GM18519 (cell line): Measurements from ENCODE around the gene PER1.

Experiments
- ATAC-seq: cut with Tn5 transposase; IDR thresholded peaks from one replicate; pipeline ENCODE4 v1.9.1; 2021; ENCODE audit warnings: mild to moderate bottlenecking, moderate library complexity; ENCODE audit not compliant: unreplicated experiment, low FRiP score

The PER1 gene

DNA sequence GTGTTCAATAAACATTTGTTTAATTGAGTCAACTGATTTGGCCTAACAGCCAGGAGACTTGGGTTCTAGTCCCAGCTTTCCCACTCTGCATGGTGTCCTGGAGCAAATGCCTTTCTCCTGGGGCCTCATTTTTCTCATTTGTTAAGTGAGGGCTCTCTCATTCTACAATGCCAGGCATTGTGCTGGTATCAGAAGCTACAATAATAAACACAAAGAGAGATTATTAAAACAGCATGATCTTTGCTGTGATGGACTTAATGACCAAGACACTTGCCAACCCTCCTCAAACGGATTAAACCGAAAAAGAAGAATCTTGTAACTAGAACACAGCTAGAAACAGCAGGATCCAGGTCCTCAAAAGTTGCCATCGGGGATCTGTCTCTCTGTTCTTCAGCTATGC, 15.3 kb upstream of the PER1 start:
- no peak for ATAC-seq

GRCh38 chr17:8166731-8167130, 14.5 kb upstream of the PER1 start:
- ATAC-seq: no peak

DNA sequence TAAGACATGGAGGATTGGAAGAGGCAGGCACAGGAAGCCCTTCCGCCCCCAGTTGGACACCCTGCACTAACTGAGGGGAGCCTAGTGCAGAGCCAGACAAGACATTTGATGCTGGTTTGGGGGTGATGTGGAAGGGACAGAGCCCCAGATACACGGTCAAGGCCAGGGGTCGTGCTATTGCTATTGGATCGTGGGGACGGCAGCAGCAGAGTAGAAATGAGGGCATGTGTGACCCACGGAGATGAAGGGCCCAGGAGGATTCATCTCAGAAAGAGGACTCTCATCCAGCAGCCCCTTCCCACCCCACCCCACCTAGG, 12.6 kb upstream of the PER1 start:
- ATAC-seq: no peak

DNA sequence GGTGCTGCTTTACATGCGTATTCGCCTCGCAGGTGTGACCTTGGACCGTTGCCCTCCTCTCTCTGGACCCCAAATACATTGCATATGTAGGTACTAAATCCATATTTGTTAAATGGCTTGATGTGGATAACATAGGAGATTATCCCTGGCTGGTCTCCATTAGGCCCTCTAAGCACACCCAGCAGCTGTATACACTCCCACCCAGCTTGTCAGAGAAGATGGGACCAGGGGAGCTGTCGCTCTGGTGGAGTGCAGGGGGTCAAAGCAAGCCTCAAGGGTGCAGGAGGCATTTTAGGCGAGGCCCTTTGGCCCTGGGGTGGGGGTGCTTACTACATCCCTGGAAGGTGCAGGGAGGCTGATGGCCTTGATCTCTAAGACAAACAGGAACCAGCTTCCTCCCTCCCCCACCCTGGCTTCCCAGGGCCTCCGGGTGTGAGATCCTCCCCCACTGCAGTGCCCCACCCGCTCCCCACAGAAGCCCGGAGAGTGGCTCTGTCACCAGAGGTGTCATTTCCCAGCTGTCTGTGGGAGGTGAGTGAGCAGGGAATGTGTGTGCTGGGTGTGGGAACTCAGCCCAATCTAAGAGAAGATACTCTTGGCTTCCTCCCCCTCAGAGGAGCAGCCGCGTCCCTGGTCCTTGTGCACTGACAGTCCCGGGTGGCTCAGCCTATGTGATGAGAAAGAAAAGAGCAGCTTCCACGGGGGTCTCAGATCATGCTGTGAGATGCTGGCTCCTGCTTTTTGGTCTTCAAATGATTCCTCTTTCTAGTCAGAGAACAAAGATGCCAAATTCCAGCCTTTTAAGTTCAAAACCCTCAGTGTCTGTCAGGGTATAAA, 12.0 kb upstream of the PER1 start:
- ATAC-seq: no peak

GRCh38 chr17:8162997-8163977, 11.1 kb upstream of the PER1 start:
- ATAC-seq: no peak

GRCh38 chr17:8162233-8162996, 10.2 kb upstream of the PER1 start, which contains the start of gene VAMP2:
Gene VAMP2, minus strand, starts transcription at chr17:8162948. Its CDS starts 69 bp downstream, at chr17:8162879.
- ATAC-seq: no peak

- no peak for ATAC-seq
These were observed 9.4 kb upstream of the PER1 start for GRCh38 chr17:8161289-8162232.

GRCh38 chr17:8160741-8161221, 8.6 kb upstream of the PER1 start:
- no peak for ATAC-seq

- no peak for ATAC-seq
These were observed 8.0 kb upstream of the PER1 start for GRCh38 chr17:8160224-8160577.

DNA sequence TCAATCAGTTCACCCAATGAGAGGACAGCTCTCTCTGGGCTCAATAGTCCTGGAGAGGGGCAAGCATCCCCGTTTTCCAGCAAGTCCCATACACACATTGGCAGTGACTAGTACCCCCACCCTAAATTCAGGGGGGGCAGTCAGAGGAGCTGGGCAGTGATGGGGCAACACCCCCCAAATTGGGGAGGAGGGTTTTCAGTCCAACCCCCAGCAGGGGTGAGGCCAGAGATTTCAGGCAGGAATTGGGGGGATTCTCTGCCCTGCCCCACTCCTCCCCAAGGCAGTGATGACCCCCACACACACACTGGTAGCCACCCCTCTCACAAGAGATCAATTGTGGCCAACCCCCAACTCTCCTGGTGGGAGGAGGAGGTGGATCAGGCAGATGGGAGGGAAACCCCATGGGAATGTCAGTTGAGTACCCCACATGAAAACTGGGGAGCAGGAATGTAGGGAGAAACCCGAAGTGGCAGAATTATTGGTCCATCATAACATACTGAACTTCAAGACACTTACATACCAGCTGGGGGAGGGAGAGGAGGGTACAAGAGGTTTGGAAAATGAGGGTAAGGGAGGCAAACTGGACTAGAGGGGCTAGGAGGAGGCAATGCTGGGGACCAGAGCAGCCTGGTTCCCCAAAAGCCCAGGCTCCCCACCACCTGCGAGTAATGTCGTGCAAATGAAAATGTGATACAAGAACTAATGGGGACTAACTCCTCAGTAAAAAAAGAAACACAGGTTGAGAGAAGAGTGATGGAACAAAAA, 7.4 kb upstream of the PER1 start:
- no peak for ATAC-seq

DNA sequence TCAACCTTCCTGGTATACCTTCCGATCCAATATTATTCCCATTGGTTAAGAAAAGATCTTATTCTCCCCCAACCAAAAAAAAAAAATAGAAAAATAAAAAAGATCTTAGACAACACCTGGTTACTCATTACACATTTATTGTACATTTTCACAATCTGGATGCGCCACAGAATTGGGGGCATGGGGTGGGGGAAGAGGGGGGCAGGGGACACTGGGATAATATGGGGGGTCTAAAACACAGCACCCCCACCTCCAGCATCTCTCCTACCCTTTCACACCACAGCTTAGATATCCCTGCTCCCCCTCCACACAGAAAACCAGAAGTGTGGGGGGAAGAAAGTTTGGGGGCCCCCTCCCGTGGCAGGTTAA, 6.8 kb upstream of the PER1 start:
- no peak for ATAC-seq

DNA sequence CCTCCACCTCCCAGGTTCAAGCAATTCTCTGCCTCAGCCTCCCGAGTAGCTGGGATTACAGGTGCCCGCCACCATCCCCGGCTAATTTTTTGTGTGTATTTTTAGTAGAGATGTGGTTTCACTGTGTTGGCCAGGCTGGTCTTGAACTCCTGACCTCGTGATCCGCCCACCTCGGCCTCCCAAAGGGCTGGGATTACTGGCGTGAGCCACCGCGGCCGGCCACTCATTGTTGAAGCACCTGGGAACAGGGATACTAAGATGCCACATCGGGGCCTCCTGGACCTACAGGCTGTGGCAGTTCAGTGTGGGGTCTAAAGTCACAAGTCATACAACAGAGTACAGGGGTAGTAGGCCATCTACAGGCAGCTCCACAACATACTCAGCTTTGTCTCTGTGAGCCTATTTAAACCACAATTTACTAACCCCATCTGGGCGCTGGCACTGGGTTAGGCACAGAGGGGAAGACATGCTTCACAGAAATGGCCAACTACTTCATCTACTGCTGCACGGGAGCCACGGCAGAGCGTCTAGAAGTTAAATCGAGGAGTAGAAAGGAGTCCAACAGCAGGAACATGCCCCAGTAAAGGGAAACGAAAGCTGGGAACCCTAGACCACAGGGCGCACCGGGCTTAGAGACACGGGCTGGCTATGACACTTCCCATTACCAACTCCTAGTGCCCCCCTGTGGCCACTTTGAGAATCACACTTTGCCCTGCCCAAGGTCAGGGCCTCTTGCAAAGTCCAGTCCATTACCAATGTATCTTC, 6.2 kb upstream of the PER1 start:
- ATAC-seq: no peak

- peak; percentile 66 for ATAC-seq
These were observed 4.2 kb upstream of the PER1 start for GRCh38 chr17:8156246-8156992.

DNA sequence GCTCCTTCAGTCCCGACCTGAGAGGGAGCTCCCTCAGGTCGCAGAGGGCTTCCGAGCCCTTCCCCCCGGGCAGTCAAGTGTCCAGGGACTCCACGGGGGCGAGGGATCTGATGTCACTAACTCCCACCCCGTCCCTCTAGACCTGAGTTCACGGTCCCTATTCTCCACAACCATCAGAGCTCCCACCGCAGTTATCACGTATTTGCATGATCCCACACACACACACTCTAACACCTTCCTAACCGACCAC, 3.7 kb upstream of the PER1 start:
- no peak for ATAC-seq

DNA sequence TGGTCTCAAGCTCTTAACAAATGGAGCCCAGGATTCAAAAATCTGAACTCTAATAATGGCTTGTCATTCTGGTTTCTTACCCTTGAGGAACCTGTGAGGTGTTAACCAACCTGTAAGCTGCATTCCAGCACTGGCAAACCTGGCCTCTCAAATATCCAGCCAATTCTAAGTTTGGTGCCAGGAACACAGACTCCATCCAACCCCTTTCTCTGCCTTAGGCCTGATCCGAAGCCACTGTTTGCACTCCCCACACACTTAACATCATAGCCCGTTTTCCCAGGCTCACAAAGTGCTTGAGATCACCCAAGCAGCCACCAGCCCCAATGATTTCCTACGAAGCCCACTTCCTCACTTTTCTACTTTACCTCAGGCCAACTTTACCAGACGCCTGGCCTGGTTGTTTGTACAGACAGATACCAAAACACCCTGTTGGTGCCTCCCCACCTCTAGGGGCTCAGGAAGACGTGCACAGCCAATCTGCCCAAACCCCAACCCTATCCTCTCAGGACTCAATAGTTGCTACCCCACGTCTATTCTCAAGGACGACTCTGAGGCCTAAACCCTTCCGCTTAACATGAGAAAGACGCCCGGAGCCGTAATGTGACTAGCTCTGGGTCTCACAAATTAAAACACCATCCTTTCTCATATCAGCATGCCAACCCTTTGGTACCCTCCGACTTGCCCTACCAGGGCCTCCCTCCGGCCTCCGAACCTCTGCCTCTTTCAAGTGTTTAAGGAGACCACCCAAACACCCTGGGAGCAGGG, 3.2 kb upstream of the PER1 start:
- ATAC-seq: no peak

- no peak for ATAC-seq
These were observed 2.5 kb upstream of the PER1 start for GRCh38 chr17:8154608-8155155.
